HCT116 (cell line): ENCODE data around the gene SEMA3E. TPM values are rescaled to one million over a fixed set of nuclear protein-coding genes. Genes with fewer than 3 reads are reported as not detected.

Experiments
- ATAC-seq: fragments of 200-7000 bp; cut with Tn5 transposase; 2 replicates; pipeline ENCODE4 v1.9.1; 2020; ENCODE audit warnings: mild to moderate bottlenecking, moderate library complexity
- BruUV-seq: library from RNA; stranded (reverse); fragments of 400-500 nt; replicated peaks from 2 replicates; lab custom pipeline; 2021; lab: Mats Ljungman, UMichigan
- CTCF ChIA-PET: fragments of 300-600 bp; sonication (Branson Sonifier 250); formaldehyde crosslinking; loops from one replicate; lab custom pipeline; 2021; ENCODE audit warnings: antibody characterized with exemption; lab: Charles Lee
- POLR2A ChIA-PET: fragments of 300-600, 350-600 bp; sonication (Branson Sonifier 250); formaldehyde crosslinking; loops from one replicate; lab custom pipeline; 2021; ENCODE audit warnings: antibody characterized with exemption; lab: Charles Lee
- RAD21 ChIA-PET, 2 experiments: fragments of 300-600 bp; sonication (Branson Sonifier 250); formaldehyde crosslinking; loops; one replicate each; lab custom pipeline; 2023; ENCODE audit warnings: low total read pairs in 2 of 2; ENCODE audit not compliant: uncharacterized antibody in 2 of 2, unreplicated experiment in 2 of 2, low non-redundant PET in 1 of 2; lab: Charles Lee
- DNase-seq: peaks from one replicate; pipeline ENCODE4 v3.0.0-alpha.2; 2010; ENCODE audit warnings: low read depth, low spot score
- H2AFZ ChIP-seq: fragments of 200-600 bp; shearing (Covaris generic), sonication (generic); 2 replicates; pipeline ENCODE4 v1.6.1; 2017; ENCODE audit warnings: low read depth, mixed run types, mixed read lengths, antibody characterized with exemption, low read length; ENCODE audit not compliant: poor library complexity, severe bottlenecking
- H3K27ac ChIP-seq: 2 replicates; pipeline ENCODE4 v1.5.1; 2012; ENCODE audit warnings: low read depth, low read length
- H3K27me3 ChIP-seq: fragments of 200-600 bp; sonication (generic); 2 replicates; pipeline ENCODE4 v1.6.1; 2016; ENCODE audit warnings: mixed run types, low read length, mixed read lengths; ENCODE audit not compliant: insufficient read depth
- H3K36me3 ChIP-seq, 2 experiments: fragments of 200-500 bp in 1 of 2; fragments of 200-600 bp in 1 of 2; sonication (Bioruptor generic) in 1 of 2; sonication (generic) in 1 of 2; 2 replicates each; pipeline versions ENCODE4 v1.5.1 to v1.6.1; 2014 to 2016; ENCODE audit warnings: low read length in 2 of 2, inconsistent platforms in 1 of 2, mixed read lengths in 1 of 2, mixed run types in 1 of 2; ENCODE audit not compliant: insufficient read depth in 2 of 2, control insufficient read depth in 1 of 2
- H3K4me1 ChIP-seq, 2 experiments: fragments of 200-600 bp in 1 of 2; sonication (generic) in 1 of 2; 2 replicates each; pipeline versions ENCODE4 v1.5.1 to v1.6.1; 2012 to 2017; ENCODE audit warnings: low read length in 2 of 2, inconsistent platforms in 1 of 2, mild to moderate bottlenecking in 1 of 2, mixed read lengths in 1 of 2, mixed run types in 1 of 2, moderate library complexity in 1 of 2; ENCODE audit not compliant: insufficient read depth in 2 of 2, control insufficient read depth in 1 of 2
- H3K4me2 ChIP-seq: fragments of 200-600 bp; sonication (generic); 2 replicates; pipeline ENCODE4 v1.6.1; 2017; ENCODE audit warnings: mixed run types, low read length, mixed read lengths
- H3K4me3 ChIP-seq, 2 experiments: fragments of 200-600 bp in 1 of 2; sonication (generic) in 1 of 2; replicated peaks in 1 of 2; 2 replicates each; pipeline ENCODE4 v1.5.1; 2011 to 2016; ENCODE audit warnings: low read length in 2 of 2, control low read depth in 1 of 2, low read depth in 1 of 2, mild to moderate bottlenecking in 1 of 2, mixed read lengths in 1 of 2, mixed run types in 1 of 2
- H3K79me2 ChIP-seq: fragments of 200-600 bp; sonication (generic); 2 replicates; pipeline ENCODE4 v1.6.1; 2017; ENCODE audit warnings: mild to moderate bottlenecking, mixed run types, low read length, moderate library complexity, mixed read lengths; ENCODE audit not compliant: insufficient read depth
- H3K9ac ChIP-seq: fragments of 200-600 bp; sonication (generic); 2 replicates; pipeline ENCODE4 v1.6.1; 2016; ENCODE audit warnings: low read length, mixed read lengths
- H3K9me2 ChIP-seq: fragments of 200-600 bp; sonication (generic), shearing (Covaris generic); 2 replicates; pipeline ENCODE4 v1.6.1; 2017; ENCODE audit warnings: mixed run types, mild to moderate bottlenecking, moderate library complexity; ENCODE audit not compliant: insufficient read depth
- H3K9me3 ChIP-seq, 2 experiments: fragments of 200-500 bp in 1 of 2; fragments of 200-600 bp in 1 of 2; sonication (Bioruptor generic) in 1 of 2; sonication (generic) in 1 of 2; 2 replicates each; pipeline ENCODE4 v1.6.1; 2014 to 2017; ENCODE audit warnings: low read length in 2 of 2, mixed read lengths in 2 of 2, inconsistent platforms in 1 of 2, low read depth in 1 of 2, mild to moderate bottlenecking in 1 of 2, mixed run types in 1 of 2, moderate library complexity in 1 of 2; ENCODE audit not compliant: control insufficient read depth in 1 of 2, insufficient read depth in 1 of 2
- H4K20me1 ChIP-seq: fragments of 200-600 bp; sonication (generic), shearing (Covaris generic); 2 replicates; pipeline ENCODE4 v1.6.1; 2017; ENCODE audit warnings: mixed run types, mild to moderate bottlenecking, moderate library complexity; ENCODE audit not compliant: insufficient read depth
- ATF3 ChIP-seq: IDR thresholded peaks from 2 replicates; pipeline ENCODE4 v1.6.1; 2012
- EGR1 ChIP-seq: IDR thresholded peaks from 2 replicates; pipeline ENCODE4 v1.6.1; 2012; ENCODE audit warnings: low read depth
- ELF1 ChIP-seq: IDR thresholded peaks from 2 replicates; pipeline ENCODE4 v1.6.1; 2012; ENCODE audit warnings: low read depth, borderline replicate concordance
- EZH2phosphoT487 ChIP-seq: fragments of 200-600 bp; IDR thresholded peaks from 2 replicates; pipeline ENCODE4 v1.6.1; 2018; ENCODE audit warnings: antibody characterized with exemption, borderline replicate concordance
- FOSL1 ChIP-seq: IDR thresholded peaks from 2 replicates; pipeline ENCODE4 v1.6.1; 2012; ENCODE audit warnings: low read depth
- JUND ChIP-seq: IDR thresholded peaks from 2 replicates; pipeline ENCODE4 v1.6.1; 2012
- POLR2A ChIP-seq: IDR thresholded peaks from 2 replicates; pipeline ENCODE4 v1.7.0; 2011; ENCODE audit warnings: borderline replicate concordance; ENCODE audit not compliant: insufficient read depth, insufficient read length; ENCODE audit errors: extremely low read depth
- POLR2AphosphoS5 ChIP-seq: IDR thresholded peaks from 2 replicates; pipeline ENCODE4 v1.6.1; 2011; ENCODE audit warnings: mild to moderate bottlenecking, low read depth, low read length, moderate library complexity
- RAD21 ChIP-seq: IDR thresholded peaks from 2 replicates; pipeline ENCODE4 v1.6.1; 2012; ENCODE audit warnings: low read depth, mild to moderate bottlenecking
- REST ChIP-seq: IDR thresholded peaks from 2 replicates; pipeline ENCODE4 v1.6.1; 2012; ENCODE audit warnings: low read depth
- SRF ChIP-seq: IDR thresholded peaks from 2 replicates; pipeline ENCODE4 v1.6.1; 2012; ENCODE audit warnings: low read depth
- TCF7L2 ChIP-seq: IDR thresholded peaks from 2 replicates; pipeline ENCODE4 v1.7.0; 2011; ENCODE audit warnings: borderline replicate concordance, inconsistent platforms; ENCODE audit not compliant: insufficient read depth, insufficient read length; ENCODE audit errors: extremely low read depth
- YY1 ChIP-seq: IDR thresholded peaks from 2 replicates; pipeline ENCODE4 v1.6.1; 2011; ENCODE audit warnings: low read length, low read depth, moderate library complexity, mild to moderate bottlenecking; ENCODE audit not compliant: insufficient replicate concordance; ENCODE audit errors: extremely low read depth
- ZFX ChIP-seq: fragments of 450-650 bp; IDR thresholded peaks from 2 replicates; pipeline ENCODE4 v1.6.1; 2017
- ZNF274 ChIP-seq: fragments of 200-500 bp; sonication (Bioruptor generic); IDR thresholded peaks from 2 replicates; pipeline ENCODE4 v1.6.1; 2014; ENCODE audit warnings: mild to moderate bottlenecking, low read depth, low read length, inconsistent platforms
- intact Hi-C: fragments of 100-400 bp; cut with micrococcal nuclease; formaldehyde crosslinking; loops from 2 replicates; pipeline ENCODE4 v1.10.0; 2022
- total RNA-seq: library from RNA; stranded (reverse); gene quantifications from one replicate; pipeline ENCODE4 v1.2.1, GENCODE V29; 2021; ENCODE audit not compliant: unreplicated experiment
- TF ChIP-seq, protein P1 (sequence below): IDR thresholded peaks from 2 replicates; pipeline ENCODE4 v1.6.1; 2011; ENCODE audit warnings: mild to moderate bottlenecking, low read length, moderate library complexity; ENCODE audit not compliant: insufficient replicate concordance; ENCODE audit errors: extremely low read depth

Gene SEMA3E
- total RNA-seq, 1 experiment from 2014 or later = 1.6 TPM

GRCh38 chr7:83414947-83415346 is 234.0 kb downstream of the SEMA3E start (continued):
- TF ChIP-seq, protein P1, sequence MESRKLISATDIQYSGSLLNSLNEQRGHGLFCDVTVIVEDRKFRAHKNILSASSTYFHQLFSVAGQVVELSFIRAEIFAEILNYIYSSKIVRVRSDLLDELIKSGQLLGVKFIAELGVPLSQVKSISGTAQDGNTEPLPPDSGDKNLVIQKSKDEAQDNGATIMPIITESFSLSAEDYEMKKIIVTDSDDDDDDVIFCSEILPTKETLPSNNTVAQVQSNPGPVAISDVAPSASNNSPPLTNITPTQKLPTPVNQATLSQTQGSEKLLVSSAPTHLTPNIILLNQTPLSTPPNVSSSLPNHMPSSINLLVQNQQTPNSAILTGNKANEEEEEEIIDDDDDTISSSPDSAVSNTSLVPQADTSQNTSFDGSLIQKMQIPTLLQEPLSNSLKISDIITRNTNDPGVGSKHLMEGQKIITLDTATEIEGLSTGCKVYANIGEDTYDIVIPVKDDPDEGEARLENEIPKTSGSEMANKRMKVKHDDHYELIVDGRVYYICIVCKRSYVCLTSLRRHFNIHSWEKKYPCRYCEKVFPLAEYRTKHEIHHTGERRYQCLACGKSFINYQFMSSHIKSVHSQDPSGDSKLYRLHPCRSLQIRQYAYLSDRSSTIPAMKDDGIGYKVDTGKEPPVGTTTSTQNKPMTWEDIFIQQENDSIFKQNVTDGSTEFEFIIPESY = no peak
- TF ChIP-seq EZH2phosphoT487 (no peak), FOSL1 (no peak), RAD21 (no peak), POLR2AphosphoS5 (no peak), SRF (no peak), REST (no peak), EGR1 (no peak), JUND (no peak), POLR2A (no peak), ZFX (no peak)

- H3K4me2 ChIP-seq = no peak overlapping the region
- ATAC-seq (no peak), DNase-seq (no peak)
- peak overlapping the region; percentile 4 for H2AFZ ChIP-seq
- no TSS peak for BruUV-seq
- intact Hi-C loops = no loop called here
- H3K36me3 ChIP-seq = no peaks in the 10 kb centered on the region
- H3K27me3 ChIP-seq = no peaks in the 10 kb centered on the region
- CTCF ChIA-PET = interaction anchor here (2.1 kb wide), 1 partner anchor 242 kb away, joined by 5 read pairs; no protein-coding TSS in a partner anchor
- POLR2A ChIA-PET = no interaction called here
- H4K20me1 ChIP-seq = no peaks in the 10 kb centered on the region
- RAD21 ChIA-PET = no interaction called here
- H3K9ac ChIP-seq = no peak overlapping the region
- no peaks in the 10 kb centered on the region for H3K9me2 ChIP-seq
- H3K4me3 ChIP-seq = no peak overlapping the region
- H3K4me1 ChIP-seq = no peaks in the 10 kb centered on the region
- no peaks in the 10 kb centered on the region for H3K9me3 ChIP-seq
- H3K27ac ChIP-seq = no peak overlapping the region
- H3K79me2 ChIP-seq = no peaks in the 10 kb centered on the region
- TF ChIP-seq EZH2phosphoT487 (no peak), ZNF274 (no peak), POLR2AphosphoS5 (no peak), ZFX (no peak), FOSL1 (no peak), REST (no peak), ELF1 (no peak), POLR2A (no peak), JUND (no peak), ATF3 (no peak), TCF7L2 (no peak), YY1 (no peak)
These were observed 235.1 kb downstream of the SEMA3E start for GRCh38 chr7:83413831-83414230.
